GM12875 (cell line): Measurements from ENCODE around the gene ISG20.

ENCODE experiments used
- H3K4me3 ChIP-seq: one replicate; pipeline ENCODE4 v1.5.1; 2011; ENCODE audit warnings: low read depth, low read length, control low read depth
- CTCF ChIP-seq: IDR thresholded peaks from 2 replicates; pipeline ENCODE4 v1.5.1; 2011; ENCODE audit warnings: low read depth, mild to moderate bottlenecking, control low read depth, inconsistent platforms, low read length, moderate library complexity, borderline replicate concordance; ENCODE audit not compliant: insufficient read depth

ISG20 gene

GRCh38 chr15:88680241-88681001, 41.6 kb downstream of the ISG20 start:
- no peak overlapping the region for H3K4me3 ChIP-seq
- TF ChIP-seq CTCF, result no peak

GRCh38 chr15:88681610-88682221, 42.9 kb downstream of the ISG20 start:
- no peak for TF ChIP-seq CTCF
- H3K4me3 ChIP-seq, result no peak overlapping the region

- H3K4me3 ChIP-seq, result no peak overlapping the region
- TF ChIP-seq CTCF, result no peak
Observed at GRCh38 chr15:88684345-88684744, 45.5 kb downstream of the ISG20 start.

GRCh38 chr15:88686166-88686565, 47.4 kb downstream of the ISG20 start:
- TF ChIP-seq CTCF, result no peak
- H3K4me3 ChIP-seq, result no peak overlapping the region

- TF ChIP-seq CTCF, result no peak
- no peak overlapping the region for H3K4me3 ChIP-seq
Observed at GRCh38 chr15:88688394-88688933, 49.6 kb downstream of the ISG20 start.

GRCh38 chr15:88690331-88690730, 51.5 kb downstream of the ISG20 start:
- no peak for TF ChIP-seq CTCF
- H3K4me3 ChIP-seq, result no peak overlapping the region

GRCh38 chr15:88693191-88693590, 54.4 kb downstream of the ISG20 start:
- H3K4me3 ChIP-seq, result no peak overlapping the region
- TF ChIP-seq CTCF, result no peak
